Measurements from ENCODE around the gene SIGLEC9.

DNA sequence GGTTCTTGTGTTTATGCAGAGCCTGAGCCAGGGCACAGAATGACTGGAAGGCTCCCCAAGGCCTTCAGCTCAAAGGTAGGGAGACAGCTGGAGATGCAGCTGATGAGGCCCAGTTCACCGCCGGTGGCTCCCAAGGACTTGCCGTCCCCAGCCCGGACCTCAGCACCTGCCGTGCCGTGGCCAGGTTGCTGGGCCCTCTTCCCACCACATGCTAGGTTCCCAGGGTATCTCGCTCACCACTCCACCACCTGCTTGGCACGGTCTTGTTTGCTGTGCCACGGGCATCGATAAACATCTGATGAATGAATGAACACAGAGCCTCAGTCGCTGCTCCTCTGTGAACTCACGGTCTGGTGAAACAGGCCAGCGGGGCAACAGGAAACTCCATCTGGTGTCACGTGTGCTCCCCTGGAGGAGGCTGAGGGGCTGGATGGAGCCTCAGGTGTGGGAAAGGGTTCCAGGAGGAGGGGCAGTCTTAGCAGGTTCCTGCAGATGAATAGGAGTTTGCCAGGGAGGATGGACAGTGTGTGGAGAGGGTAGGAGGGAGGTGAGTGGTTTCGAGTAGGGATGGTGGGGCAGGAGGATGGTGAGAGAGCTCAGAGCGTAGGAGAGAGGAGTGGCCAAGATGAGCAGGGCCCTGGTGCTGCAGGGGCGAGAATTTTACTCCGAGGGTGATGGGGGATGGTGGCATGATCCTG lies 38.4 kb upstream of the SIGLEC9 start:
- TF ChIP-seq, protein P1, sequence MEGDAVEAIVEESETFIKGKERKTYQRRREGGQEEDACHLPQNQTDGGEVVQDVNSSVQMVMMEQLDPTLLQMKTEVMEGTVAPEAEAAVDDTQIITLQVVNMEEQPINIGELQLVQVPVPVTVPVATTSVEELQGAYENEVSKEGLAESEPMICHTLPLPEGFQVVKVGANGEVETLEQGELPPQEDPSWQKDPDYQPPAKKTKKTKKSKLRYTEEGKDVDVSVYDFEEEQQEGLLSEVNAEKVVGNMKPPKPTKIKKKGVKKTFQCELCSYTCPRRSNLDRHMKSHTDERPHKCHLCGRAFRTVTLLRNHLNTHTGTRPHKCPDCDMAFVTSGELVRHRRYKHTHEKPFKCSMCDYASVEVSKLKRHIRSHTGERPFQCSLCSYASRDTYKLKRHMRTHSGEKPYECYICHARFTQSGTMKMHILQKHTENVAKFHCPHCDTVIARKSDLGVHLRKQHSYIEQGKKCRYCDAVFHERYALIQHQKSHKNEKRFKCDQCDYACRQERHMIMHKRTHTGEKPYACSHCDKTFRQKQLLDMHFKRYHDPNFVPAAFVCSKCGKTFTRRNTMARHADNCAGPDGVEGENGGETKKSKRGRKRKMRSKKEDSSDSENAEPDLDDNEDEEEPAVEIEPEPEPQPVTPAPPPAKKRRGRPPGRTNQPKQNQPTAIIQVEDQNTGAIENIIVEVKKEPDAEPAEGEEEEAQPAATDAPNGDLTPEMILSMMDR (conservative IDR thresholded peaks at IDR 0.05; ENCODE audit: low read length): no peak
- TF ChIP-seq EZH2phosphoT487 (IDR thresholded peaks at IDR 0.05; ENCODE audit: borderline replicate concordance): no peak
